DOHH2 (cell line): ENCODE results near the gene NPM3.

ENCODE experiments used
- CTCF ChIP-seq: fragments of 200-600 bp; sonication (generic); IDR thresholded peaks from one replicate; pipeline ENCODE4 v1.5.1; 2014; ENCODE audit warnings: antibody characterized with exemption, mild to moderate bottlenecking, low read depth, low read length; ENCODE audit not compliant: poor library complexity, severe bottlenecking
- EZH2phosphoT487 ChIP-seq: fragments of 200-600 bp; sonication (generic); IDR thresholded peaks from 2 replicates; pipeline ENCODE4 v1.6.1; 2017; ENCODE audit warnings: borderline replicate concordance, mild to moderate bottlenecking, antibody characterized with exemption, low read length, moderate library complexity, mixed read lengths

DNA sequence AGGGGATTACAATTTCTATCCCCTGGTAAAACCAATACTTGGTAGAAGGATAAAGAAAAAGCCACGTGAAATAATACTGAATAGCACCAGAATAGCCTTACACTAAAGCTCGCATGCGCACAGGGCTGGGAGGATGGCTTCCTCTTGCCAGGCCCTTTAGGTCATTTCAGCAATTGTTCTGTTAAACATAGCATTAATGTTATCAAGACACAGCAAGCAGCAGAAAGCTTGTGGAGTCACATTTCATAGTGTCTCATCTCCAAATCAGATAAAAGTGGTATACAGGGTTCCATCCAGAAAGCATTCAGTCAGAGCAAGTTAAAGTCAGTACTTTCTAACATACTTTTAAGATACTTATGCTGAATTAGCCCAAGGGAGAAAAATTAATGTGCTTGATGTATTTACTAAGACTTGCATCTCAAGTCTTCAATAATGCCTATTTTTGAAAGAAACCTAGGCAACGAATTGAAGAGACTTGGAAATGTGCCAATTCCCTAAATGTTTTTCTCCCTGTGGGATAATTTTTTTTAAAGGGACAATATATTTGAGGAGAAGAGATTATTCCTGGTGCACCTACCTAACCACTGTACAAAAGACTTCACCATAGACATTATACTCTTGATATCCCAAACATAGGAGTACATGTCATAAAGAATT, 14.3 kb upstream of the NPM3 start:
- TF ChIP-seq CTCF (no peak), EZH2phosphoT487 (no peak)
